GOT3 (cell line): ENCODE results near the gene TOR2A.

Source experiments
- DNase-seq: peaks from one replicate; lab custom pipeline; 2025; ENCODE audit warnings: mixed read lengths; lab: John Stamatoyannopoulos, UW

Gene TOR2A

GRCh38 chr9:127742435-127743088, 7.5 kb upstream of the TOR2A start:
- no peak for DNase-seq

GRCh38 chr9:127741831-127742434, 6.8 kb upstream of the TOR2A start:
- DNase-seq = no peak

- DNase-seq = no peak
Measured at GRCh38 chr9:127739614-127740330, 4.7 kb upstream of the TOR2A start.

- DNase-seq = no peak
Measured at GRCh38 chr9:127738666-127739065, 3.6 kb upstream of the TOR2A start.

- DNase-seq = no peak
Measured at GRCh38 chr9:127735530-127736185, 564 bp upstream of the TOR2A start.

GRCh38 chr9:127734247-127734746, 797 bp downstream of the TOR2A start:
- no peak for DNase-seq

GRCh38 chr9:127733614-127734013, 1.5 kb downstream of the TOR2A start:
- DNase-seq = no peak

- no peak for DNase-seq
Measured at GRCh38 chr9:127732444-127732843, 2.6 kb downstream of the TOR2A start.

DNA sequence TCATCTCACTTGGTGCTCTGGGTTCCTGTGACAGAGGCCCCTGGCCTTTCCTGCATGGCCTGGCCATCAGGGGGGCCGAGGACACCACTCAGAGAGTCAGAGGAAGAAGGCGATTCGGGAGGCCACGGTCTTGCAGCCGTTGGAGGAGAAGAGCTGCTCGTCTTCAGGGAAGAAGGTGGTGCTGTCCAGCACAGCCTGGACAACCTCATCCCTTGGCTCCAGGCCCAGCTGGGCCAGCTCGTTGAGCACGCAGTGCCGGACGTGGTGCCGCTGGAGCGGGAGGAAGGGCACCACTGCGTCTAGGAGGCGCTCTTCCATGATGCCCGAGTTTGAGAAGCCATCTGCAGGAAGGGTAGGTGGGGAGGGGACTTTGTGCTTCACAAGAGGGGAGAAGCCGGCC, 3.2 kb downstream of the TOR2A start:
- DNase-seq = no peak

DNA sequence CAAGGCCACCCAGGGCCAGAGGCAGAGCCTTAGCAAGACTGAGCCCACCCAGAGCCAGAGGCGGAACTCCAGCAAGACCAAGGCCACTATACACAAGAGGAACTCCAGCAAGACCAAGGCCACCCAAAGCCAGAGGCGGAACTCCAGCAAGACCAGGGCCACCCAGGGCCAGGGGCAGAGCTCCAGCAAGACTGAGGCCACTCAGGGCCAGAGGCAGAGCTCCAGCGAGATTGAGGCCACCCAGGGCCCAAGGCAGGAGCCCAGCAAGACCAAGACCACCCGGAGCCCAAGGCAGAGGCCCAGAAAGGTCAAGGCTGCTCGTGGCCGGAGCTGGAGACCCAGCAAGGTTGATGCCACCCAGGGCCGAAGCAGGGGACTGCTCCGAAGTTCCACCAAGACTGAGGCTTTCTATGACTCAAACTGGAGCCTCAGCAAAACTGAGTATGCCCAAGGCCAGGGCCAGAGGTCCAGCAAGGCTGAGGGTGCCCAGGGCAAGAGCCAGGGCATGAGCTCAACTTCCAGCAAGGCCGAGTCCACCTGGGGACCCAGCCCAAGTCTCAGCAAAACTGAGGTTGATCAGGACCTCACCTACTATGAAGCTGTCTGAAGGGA, 4.2 kb downstream of the TOR2A start:
- no peak for DNase-seq

DNA sequence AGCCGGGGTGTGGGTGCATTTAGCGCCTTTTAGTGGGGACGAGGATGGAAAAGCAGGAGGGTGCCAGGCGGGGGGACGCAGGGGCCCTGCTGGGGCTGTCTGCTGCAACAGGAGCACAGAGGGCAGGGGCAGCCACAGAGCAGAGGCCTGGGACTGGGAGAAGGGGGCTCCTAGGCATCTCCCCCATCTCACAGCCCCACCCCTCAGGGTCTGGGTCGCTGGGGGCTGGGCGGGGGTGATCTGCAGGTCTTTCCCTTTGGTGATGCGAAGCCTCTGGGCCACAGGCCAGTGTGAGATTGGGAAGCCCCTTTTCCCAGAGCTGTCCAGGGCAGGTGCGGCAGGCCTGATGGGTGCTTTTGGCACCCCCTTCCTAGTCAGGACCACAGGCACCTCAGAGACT, 4.8 kb downstream of the TOR2A start:
- DNase-seq = no peak

DNA sequence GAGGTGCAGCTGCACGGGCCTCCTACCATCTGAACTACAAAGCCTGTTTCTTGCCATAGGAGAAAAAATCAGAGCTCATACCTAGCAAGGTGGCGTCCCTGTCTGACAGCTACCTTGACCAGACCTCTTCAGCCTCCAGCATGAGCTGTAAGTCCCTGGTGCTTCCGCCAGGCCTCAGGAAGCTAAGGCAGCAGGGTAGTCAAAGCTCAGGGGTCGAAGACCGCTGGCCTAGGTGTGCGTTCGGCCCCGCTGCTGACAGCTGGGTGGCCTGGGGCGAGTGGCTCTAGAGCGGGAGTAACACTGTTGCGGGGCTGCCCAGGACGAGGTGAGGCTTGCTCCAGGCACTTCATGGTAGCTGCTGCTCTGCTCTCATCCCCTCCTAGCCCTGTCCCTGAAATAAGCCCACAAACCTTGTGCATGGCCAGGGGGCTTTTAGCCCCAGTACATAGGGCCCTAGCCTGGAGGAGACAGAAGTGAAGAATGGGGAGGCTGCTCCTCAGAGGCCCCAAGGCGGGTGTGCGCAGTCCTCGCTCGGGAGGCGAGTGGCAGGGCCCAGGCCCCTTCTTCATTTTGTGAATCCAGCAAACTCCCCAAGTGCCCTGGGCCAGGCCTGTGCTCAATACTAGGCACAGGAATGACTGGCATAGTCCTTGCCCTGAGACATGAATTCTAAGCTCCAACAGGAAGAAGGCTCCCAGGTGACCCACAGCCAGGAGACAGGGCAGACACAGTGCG, 5.4 kb downstream of the TOR2A start:
- DNase-seq = no peak

DNA sequence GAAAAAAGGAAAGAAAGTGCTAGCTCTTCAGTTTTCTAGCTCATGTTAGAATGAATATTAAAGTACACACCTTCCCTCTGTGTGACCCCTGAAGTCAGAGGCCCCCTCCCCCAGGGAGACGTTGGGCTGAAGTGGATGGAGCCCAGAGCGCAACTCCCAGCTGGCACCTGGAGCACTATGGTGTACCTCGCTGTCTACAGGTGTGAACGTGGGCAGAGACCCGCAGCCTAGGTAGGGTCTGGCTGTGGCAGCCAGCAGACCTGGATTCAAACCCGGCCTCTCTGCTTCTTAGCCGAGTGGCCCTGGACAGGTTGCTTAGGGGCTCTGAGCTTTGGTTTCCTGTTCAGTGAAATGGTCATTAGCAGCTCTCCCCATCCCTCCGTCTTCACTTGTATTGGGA, 6.3 kb downstream of the TOR2A start:
- no peak for DNase-seq

GRCh38 chr9:127726871-127727270, 8.2 kb downstream of the TOR2A start:
- no peak for DNase-seq

DNA sequence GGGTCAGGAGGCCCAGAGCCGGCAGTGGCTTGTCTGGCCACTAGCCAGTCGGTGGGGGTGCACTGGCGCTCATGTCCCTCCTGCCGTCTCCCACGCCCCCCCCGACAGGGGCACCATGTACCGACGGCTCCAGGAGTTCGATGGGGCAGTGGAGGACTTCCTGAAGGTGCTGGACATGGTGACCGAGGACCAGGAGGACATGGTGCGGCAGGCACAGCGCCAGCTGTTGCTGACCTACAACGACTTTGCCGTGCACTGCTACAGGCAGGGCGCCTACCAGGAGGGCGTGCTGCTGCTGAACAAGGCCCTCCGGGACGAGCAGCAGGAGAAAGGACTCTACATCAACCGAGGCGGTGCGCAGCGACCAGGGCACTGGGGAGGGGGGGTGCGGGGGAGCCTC, 11.1 kb downstream of the TOR2A start:
- no peak for DNase-seq

DNA sequence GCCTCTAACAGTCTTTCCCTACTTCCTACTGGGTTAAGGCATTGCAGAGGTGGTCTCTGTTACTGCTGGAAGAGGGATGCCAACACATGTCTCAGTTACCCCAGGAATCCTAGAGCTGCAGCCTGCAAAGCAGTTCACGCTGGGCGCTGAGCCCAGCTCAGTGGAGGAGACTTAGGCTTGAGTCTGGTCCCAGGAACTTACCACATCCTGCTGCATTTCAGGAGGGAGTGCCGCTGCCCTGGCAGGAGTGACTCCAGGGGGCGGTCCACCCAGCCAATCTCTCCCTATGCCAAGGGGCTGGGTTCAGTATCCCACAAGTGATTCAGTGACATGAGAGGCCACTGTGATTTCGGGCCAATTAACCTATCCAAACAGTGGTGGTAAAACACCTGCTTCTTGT, 11.7 kb downstream of the TOR2A start:
- no peak for DNase-seq

GRCh38 chr9:127723013-127723412, 12.1 kb downstream of the TOR2A start:
- DNase-seq = no peak

DNA sequence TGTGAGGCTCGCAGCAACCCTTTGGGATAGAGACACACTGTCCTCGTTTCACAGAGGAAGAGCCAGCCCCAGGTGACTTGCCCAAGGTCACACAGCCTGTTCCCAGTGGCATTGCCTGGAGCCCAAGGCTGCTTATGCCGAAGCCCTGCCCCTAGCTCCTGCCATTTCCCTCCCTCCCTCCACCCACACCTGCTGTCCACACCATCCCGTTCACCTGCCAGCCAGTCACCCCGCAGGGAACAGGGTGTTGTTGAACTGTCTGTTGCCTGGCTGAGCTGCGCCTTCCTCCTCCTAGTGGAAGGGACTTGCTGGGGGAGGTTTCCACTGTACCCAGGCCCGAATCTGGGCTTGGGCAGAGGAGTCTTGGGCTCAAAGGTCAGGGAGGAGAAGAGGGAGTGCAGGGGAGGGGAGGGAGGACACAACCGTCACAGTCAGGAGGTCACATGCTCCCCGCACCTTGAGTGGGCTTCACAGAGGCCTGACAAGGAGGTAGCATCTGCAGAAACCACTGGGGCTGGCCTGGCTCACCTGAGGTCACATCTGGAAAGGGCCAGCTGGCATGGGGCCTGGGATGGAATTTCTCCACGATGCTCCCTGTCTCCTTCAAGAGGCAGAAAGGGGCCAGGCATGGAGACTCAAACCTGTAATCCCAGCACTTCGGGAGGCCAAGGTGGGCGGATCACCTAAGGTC, 12.9 kb downstream of the TOR2A start:
- no peak for DNase-seq

DNA sequence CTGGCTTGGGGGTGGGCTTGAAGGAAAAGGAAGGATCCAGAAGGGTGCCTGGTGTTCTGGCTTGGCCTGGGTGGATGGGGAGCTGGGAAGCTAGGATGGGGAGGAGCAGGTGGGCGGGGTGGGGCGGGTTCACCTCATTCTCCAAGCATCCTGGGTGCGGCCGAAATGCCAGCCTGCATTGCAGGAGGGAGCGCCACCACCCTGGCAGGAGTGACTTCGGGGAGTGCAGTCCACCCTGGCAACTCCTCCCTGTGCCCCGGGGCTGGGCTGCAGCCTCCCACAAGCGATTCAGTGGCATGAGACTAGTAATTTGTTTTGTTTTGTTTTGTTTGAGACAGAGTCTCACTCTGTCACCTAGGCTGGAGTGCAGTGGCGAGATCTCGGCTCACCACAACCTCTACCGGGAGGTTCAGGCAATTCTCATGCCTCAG, 13.7 kb downstream of the TOR2A start:
- DNase-seq = no peak

GRCh38 chr9:127720865-127721227, 14.2 kb downstream of the TOR2A start:
- no peak for DNase-seq
